ENCODE results near the gene RBM25.

DNA sequence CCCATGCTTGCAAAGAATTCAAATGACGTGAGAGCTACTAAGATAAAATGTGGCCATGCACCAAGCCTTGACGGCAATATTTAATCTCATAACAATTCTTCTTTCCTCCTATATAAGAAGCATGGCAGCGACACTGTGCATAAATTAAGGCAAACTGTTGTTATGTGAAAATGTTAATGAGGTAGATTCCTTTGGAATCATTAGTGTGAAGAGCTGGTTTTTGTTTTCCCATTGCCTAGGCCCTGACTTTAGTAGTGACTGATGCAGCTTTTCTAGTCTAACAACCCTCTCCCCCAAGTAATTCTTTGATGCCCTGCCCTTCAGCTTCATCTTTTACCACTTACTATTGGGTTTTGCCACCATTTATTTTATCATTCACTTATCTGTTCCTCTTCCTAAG, 67.4 kb downstream of the RBM25 start:
- TF ChIP-seq, protein P1, sequence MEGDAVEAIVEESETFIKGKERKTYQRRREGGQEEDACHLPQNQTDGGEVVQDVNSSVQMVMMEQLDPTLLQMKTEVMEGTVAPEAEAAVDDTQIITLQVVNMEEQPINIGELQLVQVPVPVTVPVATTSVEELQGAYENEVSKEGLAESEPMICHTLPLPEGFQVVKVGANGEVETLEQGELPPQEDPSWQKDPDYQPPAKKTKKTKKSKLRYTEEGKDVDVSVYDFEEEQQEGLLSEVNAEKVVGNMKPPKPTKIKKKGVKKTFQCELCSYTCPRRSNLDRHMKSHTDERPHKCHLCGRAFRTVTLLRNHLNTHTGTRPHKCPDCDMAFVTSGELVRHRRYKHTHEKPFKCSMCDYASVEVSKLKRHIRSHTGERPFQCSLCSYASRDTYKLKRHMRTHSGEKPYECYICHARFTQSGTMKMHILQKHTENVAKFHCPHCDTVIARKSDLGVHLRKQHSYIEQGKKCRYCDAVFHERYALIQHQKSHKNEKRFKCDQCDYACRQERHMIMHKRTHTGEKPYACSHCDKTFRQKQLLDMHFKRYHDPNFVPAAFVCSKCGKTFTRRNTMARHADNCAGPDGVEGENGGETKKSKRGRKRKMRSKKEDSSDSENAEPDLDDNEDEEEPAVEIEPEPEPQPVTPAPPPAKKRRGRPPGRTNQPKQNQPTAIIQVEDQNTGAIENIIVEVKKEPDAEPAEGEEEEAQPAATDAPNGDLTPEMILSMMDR (IDR thresholded peaks at IDR 0.05) = no peak
- TF ChIP-seq POLR2AphosphoS5 (IDR thresholded peaks at IDR 0.05) (no peak), POLR2A (IDR thresholded peaks at IDR 0.05) (no peak), EP300 (IDR thresholded peaks at IDR 0.05) (no peak)

All from suprapubic skin (tissue), 4 donors.